ENCODE data around the gene SKIL. TPM values are rescaled to one million over a fixed set of nuclear protein-coding genes. Genes with fewer than 3 reads are reported as not detected.

SKIL gene
- total and polyA plus RNA-seq, 7 donors: 6.0 to 52.6 (median 24.8) TPM

GRCh38 chr3:170432416-170432815 is 74.9 kb downstream of the SKIL start:
- 95 to 96% methylated on average over 14 of the region's 14 CpGs for WGBS, 2 donors
- H3K4me1 ChIP-seq: no peaks in the 10 kb centered on the region
- H3K4me3 ChIP-seq: no peak overlapping the region
- no peak for TF ChIP-seq POLR2AphosphoS5 (IDR thresholded peaks at IDR 0.05)
- TF ChIP-seq EP300 (IDR thresholded peaks at IDR 0.05): no peak
- TF ChIP-seq POLR2A (IDR thresholded peaks at IDR 0.05): no peak
- no peak for TF ChIP-seq CTCF (IDR thresholded peaks at IDR 0.05)
- no peaks in the 10 kb centered on the region for H3K36me3 ChIP-seq
- H3K9me3 ChIP-seq: no peaks in the 10 kb centered on the region
- intact Hi-C loops (cut with DNase I): no loop called here
- H3K27me3 ChIP-seq: no peaks in the 10 kb centered on the region
- DNase-seq: no peak
- no peak overlapping the region for H3K27ac ChIP-seq

GRCh38 chr3:170436697-170437096 is 79.2 kb downstream of the SKIL start:
- H3K4me3 ChIP-seq: no peak overlapping the region
- no peaks in the 10 kb centered on the region for H3K4me1 ChIP-seq
- TF ChIP-seq POLR2AphosphoS5 (IDR thresholded peaks at IDR 0.05): no peak
- TF ChIP-seq POLR2A (IDR thresholded peaks at IDR 0.05): no peak
- TF ChIP-seq CTCF (IDR thresholded peaks at IDR 0.05): no peak
- TF ChIP-seq EP300 (IDR thresholded peaks at IDR 0.05): no peak
- WGBS, 2 donors: 95% methylated on average over 2 of the region's 2 CpGs
- no peak overlapping the region for H3K27ac ChIP-seq
- no peak for DNase-seq
- intact Hi-C loops (cut with DNase I): no loop called here
- H3K27me3 ChIP-seq: no peaks in the 10 kb centered on the region
- no peaks in the 10 kb centered on the region for H3K36me3 ChIP-seq
- H3K9me3 ChIP-seq: no peaks in the 10 kb centered on the region

- 84 to 88% methylated on average over 4 of the region's 4 CpGs for WGBS, 2 donors
- DNase-seq: no peak
- Histone ChIP-seq H3K4me1 (no peaks in the 10 kb centered on the region), H3K4me3 (no peak overlapping the region), H3K27me3 (no peaks in the 10 kb centered on the region), H3K9me3 (no peaks in the 10 kb centered on the region), H3K27ac (no peak overlapping the region), H3K36me3 (no peaks in the 10 kb centered on the region)
- intact Hi-C loops (cut with DNase I): no loop called here
- TF ChIP-seq EP300 (IDR thresholded peaks at IDR 0.05) (no peak), CTCF (IDR thresholded peaks at IDR 0.05) (no peak), POLR2A (IDR thresholded peaks at IDR 0.05) (no peak), POLR2AphosphoS5 (IDR thresholded peaks at IDR 0.05) (no peak)
Observed at GRCh38 chr3:170437176-170437575, 79.7 kb downstream of the SKIL start.

- Histone ChIP-seq H3K4me3 (no peak overlapping the region), H3K4me1 (no peaks in the 10 kb centered on the region), H3K36me3 (no peaks in the 10 kb centered on the region), H3K27me3 (no peaks in the 10 kb centered on the region), H3K9me3 (no peaks in the 10 kb centered on the region), H3K27ac (no peak overlapping the region)
- WGBS, 2 donors: 72 to 76% methylated on average over 10 of the region's 10 CpGs
- TF ChIP-seq EP300 (IDR thresholded peaks at IDR 0.05) (no peak), CTCF (IDR thresholded peaks at IDR 0.05) (no peak), POLR2AphosphoS5 (IDR thresholded peaks at IDR 0.05) (no peak), POLR2A (IDR thresholded peaks at IDR 0.05) (no peak)
- intact Hi-C loops (cut with DNase I): no loop called here
- no peak for DNase-seq
Observed at GRCh38 chr3:170437696-170438407, 80.3 kb downstream of the SKIL start.

- Histone ChIP-seq H3K27ac (no peak overlapping the region), H3K36me3 (no peaks in the 10 kb centered on the region), H3K9me3 (no peaks in the 10 kb centered on the region), H3K27me3 (no peaks in the 10 kb centered on the region), H3K4me3 (no peak overlapping the region), H3K4me1 (no peaks in the 10 kb centered on the region)
- intact Hi-C loops (cut with DNase I): no loop called here
- WGBS, 2 donors: 91 to 92% methylated on average over 1 of the region's 1 CpG
- TF ChIP-seq EP300 (IDR thresholded peaks at IDR 0.05) (no peak), CTCF (IDR thresholded peaks at IDR 0.05) (no peak), POLR2AphosphoS5 (IDR thresholded peaks at IDR 0.05) (no peak), POLR2A (IDR thresholded peaks at IDR 0.05) (no peak)
- DNase-seq: no peak
Observed at GRCh38 chr3:170438836-170439235, 81.3 kb downstream of the SKIL start.

Data from sigmoid colon (tissue), 7 donors.